IPS-18c (cell line): ENCODE data around the gene ZCCHC14.

ENCODE experiments used
- H3K4me3 ChIP-seq: 2 replicates; pipeline ENCODE4 v1.7.0; 2013; ENCODE audit warnings: low read depth, mild to moderate bottlenecking, low read length, moderate library complexity; ENCODE audit not compliant: insufficient read depth
- H3K9me3 ChIP-seq: one replicate; pipeline ENCODE4 v1.6.1; 2013; ENCODE audit warnings: mild to moderate bottlenecking, low read length, moderate library complexity; ENCODE audit not compliant: control insufficient read depth, insufficient read depth

The ZCCHC14 gene

GRCh38 chr16:87492721-87493607, at the start of gene ZCCHC14:
Gene ZCCHC14, minus strand, starts transcription at chr16:87493024. Its CDS starts 786 bp downstream, at chr16:87492238.
- no peaks in the 10 kb centered on the region for H3K9me3 ChIP-seq
- peak within 1 kb of the TSS; percentile 57 for H3K4me3 ChIP-seq

- H3K9me3 ChIP-seq = no peaks in the 10 kb centered on the region
- no peak overlapping the region for H3K4me3 ChIP-seq
These were observed 49.0 kb upstream of the ZCCHC14 start for GRCh38 chr16:87541872-87542234.

- Histone ChIP-seq H3K4me3 (no peak overlapping the region), H3K9me3 (no peaks in the 10 kb centered on the region)
These were observed 48.5 kb upstream of the ZCCHC14 start for GRCh38 chr16:87541147-87541871.

GRCh38 chr16:87540897-87541146, 48.0 kb upstream of the ZCCHC14 start:
- Histone ChIP-seq H3K4me3 (no peak overlapping the region), H3K9me3 (no peaks in the 10 kb centered on the region)

- Histone ChIP-seq H3K9me3 (no peaks in the 10 kb centered on the region), H3K4me3 (no peak overlapping the region)
These were observed 47.5 kb upstream of the ZCCHC14 start for GRCh38 chr16:87540072-87540896.

GRCh38 chr16:87539113-87539512, 46.3 kb upstream of the ZCCHC14 start:
- Histone ChIP-seq H3K9me3 (no peaks in the 10 kb centered on the region), H3K4me3 (no peak overlapping the region)

GRCh38 chr16:87538594-87538993, 45.8 kb upstream of the ZCCHC14 start:
- no peaks in the 10 kb centered on the region for H3K9me3 ChIP-seq

GRCh38 chr16:87538160-87538559, 45.3 kb upstream of the ZCCHC14 start:
- no peak overlapping the region for H3K4me3 ChIP-seq
- H3K9me3 ChIP-seq = no peaks in the 10 kb centered on the region

More at GRCh38 chr16:87538594-87538993, 45.8 kb upstream of the ZCCHC14 start:
- H3K4me3 ChIP-seq = no peak overlapping the region

- H3K4me3 ChIP-seq = peak overlapping the region; percentile 9; the same call in 1 of the 2 replicates
These were observed 43.9 kb upstream of the ZCCHC14 start for GRCh38 chr16:87536795-87537142.

GRCh38 chr16:87535855-87536794, 43.3 kb upstream of the ZCCHC14 start:
- no peak overlapping the region for H3K4me3 ChIP-seq
- H3K9me3 ChIP-seq = no peaks in the 10 kb centered on the region

More at GRCh38 chr16:87536795-87537142, 43.9 kb upstream of the ZCCHC14 start:
- H3K9me3 ChIP-seq = no peaks in the 10 kb centered on the region

GRCh38 chr16:87535457-87535854, 42.6 kb upstream of the ZCCHC14 start:
- Histone ChIP-seq H3K4me3 (no peak overlapping the region), H3K9me3 (no peaks in the 10 kb centered on the region)

GRCh38 chr16:87534751-87535150, 41.9 kb upstream of the ZCCHC14 start:
- Histone ChIP-seq H3K9me3 (no peaks in the 10 kb centered on the region), H3K4me3 (no peak overlapping the region)

GRCh38 chr16:87534030-87534653, 41.3 kb upstream of the ZCCHC14 start:
- no peaks in the 10 kb centered on the region for H3K9me3 ChIP-seq
- H3K4me3 ChIP-seq = no peak overlapping the region

GRCh38 chr16:87533061-87533460, 40.2 kb upstream of the ZCCHC14 start:
- H3K4me3 ChIP-seq = no peak overlapping the region
- no peaks in the 10 kb centered on the region for H3K9me3 ChIP-seq

GRCh38 chr16:87531418-87531817, 38.6 kb upstream of the ZCCHC14 start:
- Histone ChIP-seq H3K4me3 (no peak overlapping the region), H3K9me3 (no peaks in the 10 kb centered on the region)
